Neural cell (in vitro differentiated cells): ENCODE measurements around the gene LLPH. TPM values are rescaled to one million over a fixed set of nuclear protein-coding genes. Genes with fewer than 3 reads are reported as not detected.
"Not testable (repeated sequence)": the region's sequence is repeated elsewhere in the genome, so short reads cannot be mapped to it uniquely, and the experiment has no call there.

Source experiments
- H2AFZ ChIP-seq: fragments of 200-600, 300-800 bp; sonication (generic), shearing (Covaris generic); 2 replicates; pipeline ENCODE4 v1.6.0; 2014; ENCODE audit warnings: low read depth, mild to moderate bottlenecking, antibody characterized with exemption, low read length, moderate library complexity
- H3F3A ChIP-seq: fragments of 200-600 bp; shearing (Covaris generic); 2 replicates; pipeline ENCODE4 v1.6.1; 2016; ENCODE audit warnings: mild to moderate bottlenecking, moderate library complexity, mixed read lengths, antibody characterized with exemption, low read length; ENCODE audit not compliant: insufficient read depth, poor library complexity, severe bottlenecking
- H3K27ac ChIP-seq: fragments of 200-600, 300-800 bp; sonication (generic), shearing (Covaris generic); 2 replicates; pipeline ENCODE4 v1.5.1; 2014; ENCODE audit warnings: mild to moderate bottlenecking, low read length, moderate library complexity
- H3K27me3 ChIP-seq: fragments of 300-800, 200-600 bp; sonication (generic), shearing (Covaris generic); 2 replicates; pipeline ENCODE4 v1.6.0; 2014; ENCODE audit warnings: mild to moderate bottlenecking, low read depth, low read length, moderate library complexity; ENCODE audit not compliant: insufficient read depth
- H3K36me3 ChIP-seq: fragments of 300-800, 200-600 bp; sonication (generic), shearing (Covaris generic); 2 replicates; pipeline ENCODE4 v1.5.1; 2014; ENCODE audit warnings: mild to moderate bottlenecking, antibody characterized with exemption, low read length, moderate library complexity; ENCODE audit not compliant: insufficient read depth
- H3K4me2 ChIP-seq: fragments of 300-800, 200-600 bp; sonication (generic), shearing (Covaris generic); 2 replicates; pipeline ENCODE4 v1.6.0; 2014; ENCODE audit warnings: mild to moderate bottlenecking, low read length
- H3K4me3 ChIP-seq: fragments of 300-800, 200-600 bp; sonication (generic), shearing (Covaris generic); 2 replicates; pipeline ENCODE4 v1.5.1; 2014; ENCODE audit warnings: mild to moderate bottlenecking, low read length, moderate library complexity
- H3K79me2 ChIP-seq: fragments of 200-600 bp; shearing (Covaris generic); replicated peaks from 2 replicates; pipeline ENCODE4 v1.6.0; 2014; ENCODE audit warnings: mild to moderate bottlenecking, low read length, moderate library complexity; ENCODE audit not compliant: insufficient read depth
- H3K9ac ChIP-seq: fragments of 300-800, 200-600 bp; sonication (generic), shearing (Covaris generic); 2 replicates; pipeline ENCODE4 v1.6.1; 2016; ENCODE audit warnings: mild to moderate bottlenecking, low read length, mixed read lengths
- H3K9me2 ChIP-seq: fragments of 200-600 bp; shearing (Covaris generic); 2 replicates; pipeline ENCODE4 v1.6.1; 2016; ENCODE audit warnings: mild to moderate bottlenecking, low read length, mixed read lengths; ENCODE audit not compliant: insufficient read depth
- H3K9me3 ChIP-seq: fragments of 200-600, 300-800 bp; sonication (generic), shearing (Covaris generic); 2 replicates; pipeline ENCODE4 v1.6.1; 2016; ENCODE audit warnings: mild to moderate bottlenecking, mixed run types, low read length, moderate library complexity, mixed read lengths
- H4K20me1 ChIP-seq: fragments of 200-600 bp; shearing (Covaris generic); 2 replicates; pipeline ENCODE4 v1.6.1; 2016; ENCODE audit warnings: mild to moderate bottlenecking, mixed run types; ENCODE audit not compliant: insufficient read depth
- MXI1 ChIP-seq: fragments of 450-650 bp; conservative IDR thresholded peaks from 2 replicates; pipeline ENCODE4 v1.6.1; 2014; ENCODE audit warnings: antibody characterized with exemption, mild to moderate bottlenecking; ENCODE audit not compliant: poor library complexity, severe bottlenecking
- POLR2AphosphoS5 ChIP-seq: IDR thresholded peaks from 2 replicates; pipeline ENCODE4 v1.6.1; 2012
- RAD21 ChIP-seq: fragments of 450-650 bp; conservative IDR thresholded peaks from 2 replicates; pipeline ENCODE4 v1.6.1; 2014; ENCODE audit warnings: antibody characterized with exemption, mild to moderate bottlenecking, moderate library complexity
- SMC3 ChIP-seq: fragments of 450-650 bp; conservative IDR thresholded peaks from 2 replicates; pipeline ENCODE4 v1.6.1; 2014; ENCODE audit warnings: antibody characterized with exemption, mild to moderate bottlenecking, moderate library complexity; ENCODE audit not compliant: poor library complexity
- TAF1 ChIP-seq: IDR thresholded peaks from 2 replicates; pipeline ENCODE4 v1.6.1; 2012; ENCODE audit warnings: low read depth
- polyA minus RNA-seq: library from RNA; depleted of rRNA, polyadenylated mRNA; stranded (reverse); fragments of >200 nt; gene quantifications from 2 replicates; pipeline ENCODE4 v1.2.3, GENCODE V29; 2014
- polyA plus RNA-seq: library from polyadenylated mRNA; depleted of rRNA; stranded (reverse); fragments of >200 nt; gene quantifications from 2 replicates; pipeline ENCODE4 v1.2.3, GENCODE V29; 2014
- TF ChIP-seq, protein P1 (sequence below): fragments of 450-650 bp; IDR thresholded peaks from 2 replicates; pipeline ENCODE4 v1.5.1; 2014; ENCODE audit warnings: antibody characterized with exemption, mild to moderate bottlenecking, moderate library complexity; ENCODE audit not compliant: poor library complexity, severe bottlenecking

The LLPH gene
- polyA plus RNA-seq (4.6 and 6.9 TPM in 2 replicates), polyA minus RNA-seq (6.0 and 6.6 TPM in 2 replicates)

DNA sequence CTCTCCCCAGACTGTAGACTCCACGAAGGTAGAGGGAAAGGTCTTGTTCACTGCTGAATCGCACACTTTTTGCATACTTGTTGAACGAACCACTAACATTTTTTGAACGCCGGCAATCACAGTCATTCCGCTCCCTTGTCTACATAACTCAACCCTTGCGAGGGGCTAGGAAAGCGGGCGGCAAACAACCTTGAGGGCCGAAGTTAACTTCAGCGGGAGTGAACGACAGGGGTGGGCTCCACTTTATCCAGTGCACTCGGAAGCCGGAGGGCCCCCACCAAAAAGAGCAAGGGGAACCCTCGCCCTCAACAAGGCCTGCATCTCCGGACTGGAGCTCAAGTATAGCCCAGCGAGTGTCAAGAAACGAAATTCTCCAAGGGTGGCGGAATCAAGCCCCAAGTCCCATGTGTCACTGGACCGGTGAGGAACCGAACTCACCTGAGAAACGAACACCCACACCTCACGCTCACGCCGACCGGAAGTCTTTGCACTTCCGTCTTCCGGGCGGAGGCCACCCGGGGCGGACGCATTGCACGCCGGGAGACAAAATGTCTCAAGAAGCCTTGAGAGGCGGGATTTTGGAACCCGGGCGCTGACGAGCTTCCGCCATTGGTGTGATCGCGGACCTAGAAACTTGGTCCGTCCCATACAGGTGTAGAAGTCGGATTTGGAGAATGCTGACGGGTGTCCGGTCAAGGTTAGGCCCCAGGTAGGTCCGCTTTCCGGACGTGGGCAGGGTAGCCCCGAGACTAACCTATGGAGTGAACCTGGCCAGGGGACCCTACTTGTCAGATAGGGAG is at the start of gene LLPH:
LLPH (minus strand) TSS at position 484 of the 800 bp plus-strand sequence. CDS start 1,644 bp downstream, outside the sequence.
- Histone ChIP-seq H2AFZ (peak within 1 kb of the TSS; percentile 42), H3K36me3 (no peaks in the 10 kb centered on the region), H3K9me3 (no peaks in the 10 kb centered on the region), H3K4me3 (peak within 1 kb of the TSS; percentile 76), H3K9me2 (no peaks in the 10 kb centered on the region), H3K27ac (no peak within 1 kb of the TSS), H4K20me1 (no peaks in the 10 kb centered on the region), H3K79me2 (peaks cover 10% of the 10 kb centered on the region), H3K27me3 (no peaks in the 10 kb centered on the region), H3F3A (no peaks in the 10 kb centered on the region), H3K4me2 (peak within 1 kb of the TSS; percentile 57), H3K9ac (peak within 1 kb of the TSS; percentile 56)
- TF ChIP-seq MXI1, result peak; percentile 89
- TF ChIP-seq POLR2AphosphoS5, result peak; percentile 62
- TF ChIP-seq SMC3, result no peak
- peak; percentile 14 for TF ChIP-seq TAF1

DNA sequence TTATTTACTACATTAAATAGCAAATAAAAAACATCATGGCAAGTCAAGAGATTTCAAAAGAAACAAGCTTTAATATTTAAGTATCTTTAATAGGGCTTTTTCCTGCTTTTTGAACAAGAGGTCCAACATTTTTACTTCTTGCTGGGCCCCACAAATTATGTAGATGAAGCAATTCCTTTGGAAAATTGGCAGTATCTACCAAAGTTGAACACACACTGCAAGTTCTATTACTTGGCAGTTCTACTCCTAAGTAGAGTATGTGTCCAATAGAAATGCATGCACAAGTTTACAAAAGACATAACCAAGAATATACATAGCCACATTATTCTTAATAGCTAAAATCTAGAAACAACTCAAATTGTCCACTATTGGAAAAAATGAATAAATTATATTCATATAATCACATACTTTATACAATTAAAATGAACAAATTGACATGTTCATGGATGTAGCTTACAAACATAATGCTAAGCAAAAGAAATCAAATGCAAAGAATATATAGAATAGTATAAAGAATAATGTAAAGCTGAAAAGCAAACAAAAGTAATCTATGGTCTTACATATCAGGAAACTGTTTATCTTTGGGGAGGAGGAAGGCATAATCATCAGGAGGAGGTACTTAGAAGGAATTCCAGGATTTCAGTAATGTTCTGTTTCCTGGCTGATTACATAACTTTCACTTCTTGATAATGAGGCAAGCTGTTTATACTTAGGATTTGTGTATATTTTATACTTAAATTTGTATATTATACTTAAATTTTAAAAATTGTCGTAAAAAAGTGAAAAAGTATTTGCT is 45.8 kb upstream of the LLPH start:
- Histone ChIP-seq H3K4me3 (no peak overlapping the region), H4K20me1 (no peaks in the 10 kb centered on the region), H3K4me2 (no peak overlapping the region), H3K27me3 (no peaks in the 10 kb centered on the region), H3K9ac (no peak overlapping the region), H3K79me2 (no peaks in the 10 kb centered on the region), H3K9me2 (no peaks in the 10 kb centered on the region), H3K27ac (no peak overlapping the region), H3F3A (no peaks in the 10 kb centered on the region), H3K9me3 (peaks cover 4% of the 10 kb centered on the region), H3K36me3 (no peaks in the 10 kb centered on the region), H2AFZ (no peak overlapping the region)
- no peak for TF ChIP-seq RAD21
- TF ChIP-seq SMC3, result no peak
- TF ChIP-seq POLR2AphosphoS5, result no peak
- TF ChIP-seq, protein P1, sequence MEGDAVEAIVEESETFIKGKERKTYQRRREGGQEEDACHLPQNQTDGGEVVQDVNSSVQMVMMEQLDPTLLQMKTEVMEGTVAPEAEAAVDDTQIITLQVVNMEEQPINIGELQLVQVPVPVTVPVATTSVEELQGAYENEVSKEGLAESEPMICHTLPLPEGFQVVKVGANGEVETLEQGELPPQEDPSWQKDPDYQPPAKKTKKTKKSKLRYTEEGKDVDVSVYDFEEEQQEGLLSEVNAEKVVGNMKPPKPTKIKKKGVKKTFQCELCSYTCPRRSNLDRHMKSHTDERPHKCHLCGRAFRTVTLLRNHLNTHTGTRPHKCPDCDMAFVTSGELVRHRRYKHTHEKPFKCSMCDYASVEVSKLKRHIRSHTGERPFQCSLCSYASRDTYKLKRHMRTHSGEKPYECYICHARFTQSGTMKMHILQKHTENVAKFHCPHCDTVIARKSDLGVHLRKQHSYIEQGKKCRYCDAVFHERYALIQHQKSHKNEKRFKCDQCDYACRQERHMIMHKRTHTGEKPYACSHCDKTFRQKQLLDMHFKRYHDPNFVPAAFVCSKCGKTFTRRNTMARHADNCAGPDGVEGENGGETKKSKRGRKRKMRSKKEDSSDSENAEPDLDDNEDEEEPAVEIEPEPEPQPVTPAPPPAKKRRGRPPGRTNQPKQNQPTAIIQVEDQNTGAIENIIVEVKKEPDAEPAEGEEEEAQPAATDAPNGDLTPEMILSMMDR, result no peak

DNA sequence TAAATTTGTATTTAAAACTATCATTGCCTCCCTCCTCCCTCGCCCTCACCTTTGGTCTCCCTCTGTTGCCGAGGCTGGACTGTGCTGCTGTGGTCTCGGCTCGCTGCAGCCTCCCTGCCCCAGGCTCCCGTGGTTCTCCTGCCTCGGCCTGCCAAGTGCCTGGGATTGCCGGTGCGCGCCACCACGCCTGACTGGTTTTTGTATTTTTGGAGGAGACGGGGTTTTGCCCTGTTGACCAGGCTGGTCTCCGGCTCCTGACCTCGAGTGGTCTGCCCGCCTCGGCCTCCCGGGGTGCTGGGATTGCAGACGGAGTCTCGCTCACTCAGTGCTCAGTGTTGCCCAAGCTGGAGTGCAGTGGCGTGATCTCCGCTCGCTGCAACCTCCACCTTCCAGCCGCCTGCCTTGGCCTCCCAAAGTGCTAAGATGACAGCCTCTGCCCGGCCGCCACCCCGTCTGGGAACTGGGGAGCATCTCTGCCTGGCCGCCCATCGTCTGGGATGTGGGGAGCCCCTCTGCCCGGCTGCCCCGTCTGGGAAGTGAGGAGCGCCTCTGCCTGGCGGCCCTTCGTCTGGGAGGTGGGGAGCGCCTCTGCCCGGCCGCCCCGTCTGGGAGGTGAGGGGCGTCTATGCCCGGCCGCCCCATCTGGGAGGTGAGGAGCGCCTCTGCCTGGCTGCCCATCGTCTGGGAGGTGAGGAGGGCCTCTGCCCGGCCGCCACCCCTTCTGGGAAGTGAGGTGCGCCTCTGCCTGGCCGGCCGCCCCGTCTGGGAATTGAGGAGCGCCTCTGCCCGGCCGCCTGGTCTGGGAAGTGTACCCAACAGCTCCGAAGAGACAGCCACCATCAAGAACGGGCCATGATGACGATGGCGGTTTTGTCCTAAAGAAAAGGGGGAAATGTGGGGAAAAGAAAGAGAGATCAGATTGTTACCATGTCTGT is 44.1 kb upstream of the LLPH start:
- H3K4me3 ChIP-seq, H3K36me3 ChIP-seq, H3K9ac ChIP-seq, H3K79me2 ChIP-seq, H3F3A ChIP-seq, H3K4me2 ChIP-seq, H3K9me2 ChIP-seq, H4K20me1 ChIP-seq, H2AFZ ChIP-seq, H3K27ac ChIP-seq, H3K9me3 ChIP-seq, H3K27me3 ChIP-seq: not testable (repeated sequence)
